Kidney (tissue), 14 donors: Measurements from ENCODE around the gene SUGCT. TPM values are rescaled to one million over a fixed set of nuclear protein-coding genes. Genes with fewer than 3 reads are reported as not detected.
A peak's percentile ranks its signal among the peaks of the same experiment; 100 is the strongest.

Experiments used
- DNase-seq, 5 donors: peaks; one replicate each; pipeline ENCODE4 v3.0.0-alpha.2; 2013 to 2020
- FAIRE-seq: peaks from 2 replicates; lab custom pipeline; 2012; peaks lifted over from hg19 to GRCh38; lab: Jason Lieb, UNC
- H3K27ac ChIP-seq, 2 donors: one replicate each; pipeline ENCODE4 v1.7.0; 2013; ENCODE audit warnings: low read depth in 2 of 2, low read length in 2 of 2, inconsistent platforms in 1 of 2
- H3K27me3 ChIP-seq: one replicate; pipeline ENCODE4 v1.7.1; 2013; ENCODE audit warnings: low read length, inconsistent platforms; ENCODE audit not compliant: control insufficient read depth, insufficient read depth
- H3K36me3 ChIP-seq, 3 donors: one replicate each; pipeline versions ENCODE4 v1.7.0 to v1.7.1; 2013; ENCODE audit warnings: low read length in 3 of 3, control low read depth in 1 of 3, inconsistent platforms in 1 of 3; ENCODE audit not compliant: insufficient read depth in 3 of 3, control insufficient read depth in 2 of 3
- H3K4me1 ChIP-seq, 3 donors: one replicate each; pipeline versions ENCODE4 v1.7.0 to v1.7.1; 2013; ENCODE audit warnings: low read length in 3 of 3, inconsistent platforms in 1 of 3, low read depth in 1 of 3; ENCODE audit not compliant: control insufficient read depth in 2 of 3, insufficient read depth in 2 of 3
- H3K4me3 ChIP-seq, 3 donors: one replicate each; pipeline versions ENCODE4 v1.7.0 to v1.8.1; 2013; ENCODE audit warnings: low read length in 3 of 3, control low read depth in 1 of 3, inconsistent platforms in 1 of 3
- H3K9ac ChIP-seq, 3 donors: one replicate each; pipeline versions ENCODE4 v1.7.0 to v1.7.1; 2013; ENCODE audit warnings: low read length in 3 of 3, control low read depth in 1 of 3, inconsistent platforms in 1 of 3
- H3K9me3 ChIP-seq, 3 donors: one replicate each; pipeline versions ENCODE4 v1.7.0 to v1.7.1; 2013; ENCODE audit warnings: low read length in 3 of 3, control low read depth in 1 of 3, inconsistent platforms in 1 of 3; ENCODE audit not compliant: control insufficient read depth in 2 of 3, insufficient read depth in 1 of 3
- intact Hi-C: fragments of 100-400 bp; cut with DNase I; formaldehyde crosslinking; loops from one replicate; pipeline ENCODE4 v1.11.1; 2022
- polyA plus RNA-seq: library from polyadenylated mRNA; stranded (reverse); fragments of 350-450 nt; fragmentation: Illumina TruSeq; extraction: RNeasy Lipid Tissue Mini Kit (QIAGEN cat#74804); gene quantifications from one replicate; pipeline ENCODE4 v1.2.3, GENCODE V29; 2014; ENCODE audit warnings: low read depth, low replicate concordance; ENCODE audit not compliant: insufficient read depth
- total RNA-seq: library from RNA; stranded (reverse); fragmentation: NEBNext Ultra II Directional; extraction: Animal tissue kit (Norgen Biotek cat#: 25700); gene quantifications from one replicate; pipeline ENCODE4 v1.2.1, GENCODE V29; 2021
- TF ChIP-seq, protein P1 (sequence below): IDR thresholded peaks from 3 replicates; pipeline ENCODE4 v1.5.1; 2012; ENCODE audit warnings: mild to moderate bottlenecking, moderate library complexity, borderline replicate concordance; ENCODE audit not compliant: insufficient read depth; ENCODE audit errors: extremely low read depth
- donor health status: control.
- donor health status: control.
- donor health status: control.
- donor health status: control.
- donor health status: control.
- donor health status: DM: yes; HTN: yes; CAD: no.
- donor health status: Normal renal cell carcinoma (clear cell type).

Gene SUGCT
- total and polyA plus RNA-seq, 2 donors from 2014 or later: 7.6 to 45.1 TPM

DNA sequence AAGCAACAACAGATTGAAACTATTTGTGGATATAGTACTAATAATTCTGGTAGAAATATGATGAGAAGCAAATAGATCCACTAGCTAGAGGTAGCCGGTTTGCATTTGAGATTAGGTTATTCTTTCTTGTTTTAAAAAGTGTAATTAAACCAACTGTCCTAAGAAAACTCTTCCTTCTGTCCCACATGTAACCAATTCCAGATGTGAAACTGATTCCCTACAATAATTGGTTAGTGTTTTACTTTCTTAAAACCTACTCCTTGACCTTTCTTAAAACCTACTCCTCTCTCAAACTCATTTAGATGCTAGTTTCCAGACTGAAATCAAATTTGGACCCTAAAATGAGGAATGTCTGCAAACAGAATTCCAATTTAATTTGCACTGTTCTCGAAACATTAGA, 521.5 kb downstream of the SUGCT start:
- DNase-seq (no peak), FAIRE-seq (no peak)
- Histone ChIP-seq H3K27ac (no peak overlapping the region), H3K4me1 (no peaks in the 10 kb centered on the region), H3K27me3 (no peaks in the 10 kb centered on the region), H3K36me3 (no peaks in the 10 kb centered on the region), H3K4me3 (no peak overlapping the region), H3K9me3 (no peaks in the 10 kb centered on the region), H3K9ac (no peak overlapping the region)
- intact Hi-C loops: no loop called here
- TF ChIP-seq, protein P1, sequence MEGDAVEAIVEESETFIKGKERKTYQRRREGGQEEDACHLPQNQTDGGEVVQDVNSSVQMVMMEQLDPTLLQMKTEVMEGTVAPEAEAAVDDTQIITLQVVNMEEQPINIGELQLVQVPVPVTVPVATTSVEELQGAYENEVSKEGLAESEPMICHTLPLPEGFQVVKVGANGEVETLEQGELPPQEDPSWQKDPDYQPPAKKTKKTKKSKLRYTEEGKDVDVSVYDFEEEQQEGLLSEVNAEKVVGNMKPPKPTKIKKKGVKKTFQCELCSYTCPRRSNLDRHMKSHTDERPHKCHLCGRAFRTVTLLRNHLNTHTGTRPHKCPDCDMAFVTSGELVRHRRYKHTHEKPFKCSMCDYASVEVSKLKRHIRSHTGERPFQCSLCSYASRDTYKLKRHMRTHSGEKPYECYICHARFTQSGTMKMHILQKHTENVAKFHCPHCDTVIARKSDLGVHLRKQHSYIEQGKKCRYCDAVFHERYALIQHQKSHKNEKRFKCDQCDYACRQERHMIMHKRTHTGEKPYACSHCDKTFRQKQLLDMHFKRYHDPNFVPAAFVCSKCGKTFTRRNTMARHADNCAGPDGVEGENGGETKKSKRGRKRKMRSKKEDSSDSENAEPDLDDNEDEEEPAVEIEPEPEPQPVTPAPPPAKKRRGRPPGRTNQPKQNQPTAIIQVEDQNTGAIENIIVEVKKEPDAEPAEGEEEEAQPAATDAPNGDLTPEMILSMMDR: no peak

DNA sequence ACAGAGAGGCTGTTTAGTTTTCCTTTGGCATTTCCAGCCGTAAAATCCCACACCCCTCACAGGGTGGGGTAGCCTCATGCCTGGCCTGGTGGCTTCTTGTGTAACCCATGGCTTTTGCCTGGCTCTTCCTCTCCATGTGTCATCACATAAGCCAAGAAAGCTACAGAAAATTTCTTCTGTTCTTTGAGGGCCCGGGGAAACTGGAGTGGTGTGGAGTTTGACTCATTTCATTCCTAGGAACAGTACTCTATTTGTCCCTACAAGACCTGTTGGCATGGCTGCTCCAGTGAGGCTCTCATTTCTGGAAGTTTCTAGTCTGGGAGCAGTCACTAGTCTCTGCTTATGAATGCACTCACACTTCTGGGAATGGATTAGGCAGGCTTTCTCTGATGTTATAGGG, 523.9 kb downstream of the SUGCT start:
- Histone ChIP-seq H3K4me1 (no peaks in the 10 kb centered on the region), H3K27me3 (no peaks in the 10 kb centered on the region), H3K4me3 (no peak overlapping the region), H3K9me3 (no peaks in the 10 kb centered on the region), H3K9ac (no peak overlapping the region), H3K27ac (no peak overlapping the region), H3K36me3 (no peaks in the 10 kb centered on the region)
- FAIRE-seq (no peak), DNase-seq (no peak)
- TF ChIP-seq, protein P1: no peak
- intact Hi-C loops: no loop called here

DNA sequence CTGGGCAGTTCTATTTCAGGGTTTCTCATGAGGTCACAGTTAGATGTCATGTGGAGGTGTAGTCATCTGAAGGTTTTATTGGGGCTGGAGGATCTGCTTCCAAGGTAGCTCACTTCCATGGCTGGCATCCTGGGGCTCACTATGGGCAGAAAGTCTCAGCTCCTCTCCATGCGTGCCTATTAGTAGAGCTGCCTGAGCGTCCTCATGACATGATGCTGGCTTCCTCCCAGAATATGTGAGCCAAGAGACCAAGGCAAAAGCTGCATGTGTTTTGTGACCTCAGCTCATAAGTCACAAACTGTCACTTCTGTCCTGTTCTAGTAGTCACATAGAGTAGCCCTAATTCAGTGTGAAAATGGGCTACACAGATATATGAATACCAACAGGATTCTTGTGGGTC, 524.4 kb downstream of the SUGCT start:
- Histone ChIP-seq H3K27me3 (no peaks in the 10 kb centered on the region), H3K9me3 (no peaks in the 10 kb centered on the region), H3K9ac (no peak overlapping the region), H3K27ac (no peak overlapping the region), H3K4me1 (no peaks in the 10 kb centered on the region), H3K36me3 (no peaks in the 10 kb centered on the region), H3K4me3 (no peak overlapping the region)
- intact Hi-C loops: no loop called here
- FAIRE-seq (no peak), DNase-seq (peak in 2 of 5 donors; percentile 7 to 43)
- TF ChIP-seq, protein P1: no peak

DNA sequence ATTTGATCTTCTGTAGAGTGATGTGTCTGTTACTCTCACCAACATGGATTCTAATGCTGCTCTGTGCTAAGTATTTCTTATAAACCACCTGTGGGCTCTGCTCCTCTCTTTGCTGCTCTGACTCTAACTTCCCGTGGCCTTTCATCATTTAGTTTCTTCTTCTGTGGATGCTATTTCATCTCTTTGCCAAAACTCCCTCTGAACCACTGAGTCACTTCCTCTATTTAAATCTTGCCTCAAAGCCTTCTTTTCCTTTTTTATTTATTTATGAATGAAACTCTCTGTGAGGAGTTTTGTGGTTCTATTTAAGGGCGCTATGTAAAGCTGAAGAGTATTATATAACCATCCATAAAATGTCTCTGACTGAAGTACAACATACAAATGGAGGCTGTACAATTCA, 538.5 kb downstream of the SUGCT start:
- FAIRE-seq (no peak), DNase-seq (no peak)
- Histone ChIP-seq H3K9ac (no peak overlapping the region), H3K36me3 (peaks cover 0 to 2% (median 0%) of the 10 kb centered on the region in 3 donors), H3K4me1 (no peaks in the 10 kb centered on the region), H3K4me3 (no peak overlapping the region), H3K9me3 (no peaks in the 10 kb centered on the region), H3K27me3 (no peaks in the 10 kb centered on the region), H3K27ac (no peak overlapping the region)
- TF ChIP-seq, protein P1: no peak
- intact Hi-C loops: no loop called here
